Pons (tissue), 1 donor: ENCODE data around the gene MBD5.
A peak's percentile ranks its signal among the peaks of the same experiment; 100 is the strongest.

Experiments
- DNase-seq: peaks from one replicate; pipeline ENCODE4 v3.0.0-alpha.2; 2016; ENCODE audit warnings: low spot score

The MBD5 gene

DNA sequence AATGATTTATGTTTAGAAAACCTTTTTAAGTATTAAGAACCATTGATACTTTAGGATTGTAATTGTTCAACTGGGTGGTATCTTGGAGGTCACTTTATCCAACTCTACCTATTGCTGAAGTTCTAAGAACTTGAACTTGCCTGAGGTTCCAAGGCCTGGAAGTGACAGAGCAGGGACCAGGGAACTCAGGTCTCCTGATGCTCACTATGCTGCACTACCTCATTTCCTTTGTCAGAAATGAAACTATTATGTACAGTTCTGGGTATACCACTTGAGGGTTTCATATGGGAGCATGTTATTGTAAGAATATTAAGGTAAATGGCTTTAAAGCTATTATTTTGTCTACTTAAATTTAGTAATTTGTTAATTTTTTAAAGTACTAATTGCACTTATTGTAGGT lies 3.0 kb downstream of the MBD5 start:
- DNase-seq = no peak

DNA sequence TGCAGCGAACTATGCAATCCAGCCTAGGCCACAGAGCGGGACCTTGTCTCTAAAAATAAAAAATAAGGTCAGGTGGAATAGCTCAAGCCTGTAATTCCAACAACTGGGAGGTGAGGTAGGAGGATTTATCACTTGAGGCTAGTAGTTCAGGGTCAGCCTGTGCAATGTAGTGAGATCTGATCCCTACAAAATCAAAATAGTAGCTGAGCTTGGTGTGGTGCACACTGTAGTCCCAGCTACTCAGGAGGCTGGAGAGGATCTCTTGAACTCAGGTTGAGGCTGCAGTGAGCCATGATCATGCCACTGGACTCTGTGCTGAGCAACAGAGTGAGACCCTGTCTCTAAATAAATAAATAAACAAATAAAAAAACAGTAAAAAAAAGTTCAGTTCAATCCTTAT lies 5.7 kb downstream of the MBD5 start:
- DNase-seq = no peak

DNA sequence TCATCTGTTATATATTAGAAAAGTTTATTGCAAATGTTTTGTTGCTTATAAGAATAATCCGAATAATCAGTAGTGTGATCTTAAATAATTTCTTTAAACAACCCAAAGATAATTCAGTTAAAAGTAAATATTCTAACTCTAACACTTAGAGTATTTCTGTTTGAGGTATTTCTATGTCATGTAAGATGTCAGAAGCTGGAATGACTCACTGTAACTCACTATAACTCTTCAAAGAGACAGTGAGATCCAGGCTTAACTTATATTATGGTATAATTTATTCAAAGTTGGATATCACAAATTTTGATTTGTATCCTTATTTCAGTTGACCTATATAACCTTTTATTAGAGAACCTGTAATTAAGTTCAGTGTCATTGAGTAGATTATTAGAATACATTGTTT lies 6.9 kb downstream of the MBD5 start:
- DNase-seq = no peak

DNA sequence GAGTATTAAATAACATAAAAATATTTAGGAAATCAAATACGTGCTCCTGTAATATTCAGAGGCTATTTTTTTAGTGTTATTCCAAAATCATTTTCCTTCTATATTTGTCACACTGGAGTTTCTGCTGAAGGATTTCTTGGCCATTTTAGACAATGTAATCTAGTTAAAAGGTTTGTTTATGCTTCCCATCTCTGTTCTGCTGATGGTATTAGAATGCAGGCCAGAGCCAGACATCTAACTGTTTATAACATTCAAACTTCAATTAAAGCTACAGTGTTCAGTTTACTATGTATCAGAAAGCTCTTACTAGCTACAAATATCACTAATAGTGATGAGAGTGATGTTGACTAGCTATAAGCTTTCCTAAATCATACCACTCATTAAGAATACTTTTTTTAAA lies 7.9 kb downstream of the MBD5 start:
- no peak for DNase-seq

DNA sequence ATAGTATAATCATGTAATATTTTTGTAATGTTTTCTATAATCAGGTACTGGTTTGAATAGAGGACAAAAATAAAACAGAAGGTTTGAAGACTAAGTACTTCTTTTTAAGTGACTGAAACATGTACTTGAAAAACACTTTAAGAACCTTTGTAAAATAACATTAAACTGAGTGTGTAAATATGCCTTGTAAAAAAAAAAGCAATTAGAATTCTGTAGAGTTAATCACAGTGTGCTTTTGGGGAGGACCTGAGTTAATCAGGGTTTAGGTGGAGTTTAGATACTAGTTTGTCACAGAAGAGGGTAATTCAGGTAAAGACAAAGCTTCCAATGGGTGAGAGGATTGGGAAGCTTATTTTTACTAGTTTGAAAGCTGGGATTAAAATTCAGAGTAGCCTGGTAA lies 10.3 kb downstream of the MBD5 start:
- DNase-seq = no peak

DNA sequence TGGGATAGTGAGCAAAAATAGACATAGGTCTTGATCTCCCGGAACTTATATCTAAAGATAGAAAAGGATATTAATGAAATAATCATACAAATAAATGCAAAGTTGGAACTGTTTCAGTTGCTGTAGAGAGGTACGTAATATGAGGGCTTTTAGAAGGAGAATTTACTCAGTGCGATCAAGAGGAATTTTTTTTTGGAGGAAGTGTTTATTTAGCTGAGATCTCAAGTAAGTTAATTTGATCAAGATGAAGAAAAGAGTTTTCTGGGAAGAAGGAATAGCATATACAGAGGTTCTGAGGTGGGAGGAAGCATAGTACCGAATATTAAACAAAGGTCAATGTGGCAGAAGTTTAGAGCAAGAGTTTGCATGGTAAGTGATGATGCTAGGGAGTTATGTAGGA lies 11.3 kb downstream of the MBD5 start:
- DNase-seq = no peak

DNA sequence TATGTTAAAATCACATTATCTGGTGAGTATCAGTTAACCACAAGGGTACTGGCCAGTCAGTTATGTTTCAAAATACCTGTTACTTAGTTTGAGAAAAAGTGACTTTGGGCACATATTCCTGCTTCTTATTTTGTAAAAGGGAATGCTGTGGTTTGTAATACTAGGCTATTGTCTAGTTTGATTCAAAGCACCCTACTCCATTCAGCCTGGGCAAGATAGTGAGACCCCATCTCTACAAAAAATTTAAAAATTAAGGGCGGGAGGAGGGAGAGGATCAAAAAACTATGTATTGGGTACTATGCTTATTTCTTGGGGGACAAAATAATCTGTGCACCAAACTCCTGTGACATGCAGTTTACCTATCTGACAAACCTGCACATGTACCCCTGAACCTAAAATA lies 18.9 kb downstream of the MBD5 start:
- no peak for DNase-seq

DNA sequence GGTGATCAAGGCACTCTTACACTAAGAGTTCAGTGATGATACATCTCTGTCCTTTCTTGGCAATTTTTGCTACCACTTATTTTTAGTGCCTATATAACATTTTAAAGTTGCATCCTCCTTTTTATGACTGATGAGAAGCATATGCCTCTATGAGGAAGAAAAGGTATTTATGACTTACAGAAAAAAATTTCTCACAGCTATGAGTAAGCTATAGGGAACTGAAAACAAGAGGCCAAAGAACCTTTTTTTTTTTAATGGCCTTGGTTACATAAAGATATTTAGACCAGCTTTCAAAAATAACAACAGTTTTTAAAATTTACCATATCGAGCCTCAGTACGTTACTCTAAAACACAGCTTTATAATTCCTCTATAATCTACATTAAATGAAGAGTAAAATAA lies 21.3 kb downstream of the MBD5 start:
- no peak for DNase-seq

DNA sequence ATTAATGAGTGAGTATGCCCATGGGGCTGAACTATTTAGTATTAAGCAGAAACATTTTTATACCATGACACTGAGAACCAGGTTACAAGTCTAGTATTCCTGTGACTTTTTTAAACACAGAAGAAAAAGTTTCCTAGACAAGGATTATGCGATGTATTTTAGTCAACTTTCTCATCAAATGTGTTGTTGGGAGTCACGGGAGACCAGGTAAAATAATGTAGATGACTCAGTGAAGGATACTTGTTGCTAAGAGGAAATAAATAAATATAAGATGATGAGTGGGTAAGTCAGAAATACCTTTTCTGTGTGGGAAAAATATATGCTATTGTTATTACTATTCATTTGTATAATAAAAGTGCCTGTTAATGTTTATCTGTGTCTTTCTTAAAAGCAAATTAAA lies 23.4 kb downstream of the MBD5 start:
- no peak for DNase-seq

DNA sequence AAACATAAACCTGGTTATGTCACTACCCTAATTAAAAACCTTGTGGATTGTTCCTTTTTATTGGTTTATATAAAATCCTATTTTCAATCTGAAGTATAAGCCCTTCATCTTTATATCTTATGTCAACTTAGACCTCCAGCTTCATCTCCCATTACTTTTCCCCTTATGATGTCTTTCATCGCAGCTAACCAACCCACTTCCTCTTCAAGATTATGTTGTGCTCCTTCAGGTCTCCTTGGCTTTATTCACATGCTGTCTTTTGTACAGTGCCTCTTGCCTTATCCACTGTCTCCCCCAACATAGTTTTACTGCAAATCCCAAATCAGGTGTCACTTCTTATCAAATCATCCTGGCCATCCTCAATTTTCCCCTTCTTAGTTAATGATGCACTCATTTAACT lies 25.9 kb downstream of the MBD5 start:
- DNase-seq = no peak

DNA sequence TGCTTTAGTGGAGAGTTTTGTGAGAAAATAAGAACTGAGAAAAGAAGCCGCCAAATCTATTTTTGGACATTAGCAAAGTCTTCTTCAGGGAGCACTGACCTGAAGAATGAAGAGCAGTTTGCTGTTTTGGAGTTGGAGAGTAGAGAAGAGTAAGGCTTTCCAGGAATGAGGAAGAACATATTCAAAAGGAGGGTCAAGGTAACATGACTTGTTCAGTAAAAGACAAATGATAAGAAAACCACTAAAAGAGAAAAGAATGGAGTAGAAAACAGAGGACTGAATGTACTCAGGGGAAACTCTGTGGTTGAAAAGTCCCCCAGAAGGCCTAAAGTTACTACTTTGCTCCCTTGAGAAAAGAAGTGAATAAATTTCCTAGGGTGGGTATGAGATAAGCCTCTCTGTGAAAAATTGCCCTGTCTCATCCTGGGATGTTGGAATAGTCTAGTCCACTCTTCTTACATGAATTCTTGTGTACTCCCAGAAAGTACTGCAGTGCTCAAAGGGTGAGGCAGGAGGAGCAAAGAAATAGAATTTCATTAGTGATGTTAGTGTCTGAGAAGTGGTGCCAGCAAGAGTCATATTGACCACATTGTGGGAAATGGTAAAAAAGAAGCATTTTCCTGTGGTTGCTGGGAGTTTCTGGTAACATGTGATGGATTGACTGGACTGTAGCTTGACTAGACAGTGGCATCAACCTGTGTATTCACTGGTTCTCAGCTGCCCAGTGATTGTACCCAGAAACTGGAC lies 27.8 kb downstream of the MBD5 start:
- peak; percentile 7 for DNase-seq

DNA sequence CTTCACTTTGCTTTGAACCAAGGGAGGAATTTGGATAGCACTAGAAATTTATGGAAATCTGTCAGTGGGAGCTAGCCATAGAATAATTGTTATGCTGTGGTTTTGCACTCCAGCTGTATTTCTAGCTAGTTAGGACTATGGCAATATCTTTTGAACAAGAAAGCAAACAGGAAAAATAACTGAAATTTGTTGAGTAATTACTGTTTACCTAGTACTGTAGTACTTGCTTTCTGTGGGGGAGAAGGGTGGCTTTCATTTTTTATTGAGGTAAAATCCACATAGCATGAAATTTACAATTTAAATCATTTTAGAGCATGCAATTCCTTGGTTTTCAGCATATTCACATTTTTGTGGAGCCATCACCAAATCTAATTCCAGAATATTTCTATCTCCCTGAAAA lies 28.4 kb downstream of the MBD5 start:
- no peak for DNase-seq

DNA sequence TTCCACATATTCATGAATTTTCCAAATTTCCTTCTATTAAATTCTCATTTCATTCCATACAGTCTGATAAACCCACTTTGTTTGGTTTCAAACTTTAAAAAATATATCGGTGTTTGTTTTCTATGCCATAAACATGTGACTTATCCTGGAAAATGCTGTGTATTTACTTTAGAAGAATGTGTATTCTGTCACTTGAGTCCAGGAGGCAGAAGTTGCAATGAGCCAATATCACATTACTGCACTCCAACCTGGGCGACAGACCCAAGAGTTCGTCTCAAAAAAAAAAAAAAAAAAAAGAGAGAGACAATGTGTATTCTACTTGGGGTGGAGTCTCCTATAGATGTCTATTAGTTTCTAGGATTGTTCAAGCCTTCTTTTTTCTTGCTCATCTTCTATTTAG lies 31.8 kb downstream of the MBD5 start:
- DNase-seq = no peak

DNA sequence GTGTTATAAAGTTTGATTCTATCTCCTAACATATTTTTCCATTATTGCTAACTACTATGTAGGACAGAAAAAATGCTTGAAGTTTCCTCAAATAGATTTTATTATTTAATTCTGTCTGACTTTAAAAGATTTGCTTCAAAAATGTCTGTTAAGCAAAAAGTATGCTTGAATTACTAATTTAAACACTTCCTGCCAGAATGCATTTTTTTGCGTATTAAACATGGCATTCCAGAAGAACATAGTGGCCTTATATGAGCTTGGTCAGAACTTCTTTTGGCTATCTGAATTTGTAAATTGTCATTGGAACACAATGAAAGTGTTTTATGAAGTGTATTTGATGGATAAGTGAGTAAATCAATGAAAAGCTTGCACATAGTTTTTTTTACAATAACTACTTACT lies 37.8 kb downstream of the MBD5 start:
- no peak for DNase-seq

DNA sequence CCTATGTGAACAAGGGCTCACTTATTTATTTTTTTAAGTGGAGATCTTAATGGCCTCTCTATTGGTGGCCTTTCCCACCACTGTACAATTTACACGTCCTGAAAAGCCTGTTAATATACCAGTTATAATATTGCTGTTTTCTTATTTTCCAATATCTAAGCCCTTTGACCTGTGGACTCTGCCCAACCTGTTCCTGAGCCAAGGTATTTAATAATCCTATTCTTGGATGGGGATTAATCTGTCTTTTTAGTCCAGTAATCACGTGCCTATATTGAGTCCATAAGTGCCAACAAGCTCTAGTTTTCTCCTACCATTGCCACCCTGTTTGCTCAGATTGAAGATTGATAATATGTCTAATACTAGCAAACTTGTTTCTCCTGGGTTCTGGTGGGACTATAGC lies 42.7 kb downstream of the MBD5 start:
- DNase-seq = no peak

DNA sequence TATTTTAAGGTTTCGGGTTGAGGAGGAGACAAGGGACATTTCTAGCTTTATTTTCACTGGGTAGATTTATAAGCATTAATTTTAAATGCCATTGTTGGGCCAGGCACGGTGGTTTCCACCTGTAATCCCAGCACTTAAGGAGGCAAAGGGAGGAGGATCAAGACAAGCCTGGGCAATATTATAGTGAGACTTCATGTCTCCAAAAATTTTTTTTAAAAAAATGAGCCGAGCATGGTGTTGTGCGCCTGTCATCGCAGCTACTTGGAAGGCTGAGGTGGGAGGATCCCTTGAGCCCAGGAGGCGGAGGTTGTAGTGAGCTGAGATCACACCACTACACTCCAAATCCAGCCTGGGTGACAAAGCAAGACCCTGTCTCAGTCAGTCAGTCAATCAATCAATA lies 45.0 kb downstream of the MBD5 start:
- DNase-seq = no peak

DNA sequence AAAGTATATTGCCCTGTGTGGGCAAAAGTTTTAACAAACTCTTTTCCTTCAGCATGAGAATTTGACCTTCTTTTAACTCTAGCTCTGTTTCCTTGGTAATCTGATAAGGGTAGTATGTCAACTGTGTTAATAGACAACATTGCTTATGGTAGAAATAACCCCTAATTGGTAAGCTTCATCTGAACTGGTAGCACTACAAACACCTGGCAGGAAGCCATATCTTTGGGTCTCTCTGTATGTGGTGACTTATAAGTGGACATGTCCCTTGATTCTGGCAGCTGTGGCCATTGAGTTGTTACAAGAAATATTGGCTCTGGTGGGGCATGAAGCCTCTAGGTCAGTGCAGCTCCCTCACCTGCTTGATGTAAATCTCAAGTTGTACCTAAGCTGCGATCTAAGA lies 46.9 kb downstream of the MBD5 start:
- DNase-seq = no peak

DNA sequence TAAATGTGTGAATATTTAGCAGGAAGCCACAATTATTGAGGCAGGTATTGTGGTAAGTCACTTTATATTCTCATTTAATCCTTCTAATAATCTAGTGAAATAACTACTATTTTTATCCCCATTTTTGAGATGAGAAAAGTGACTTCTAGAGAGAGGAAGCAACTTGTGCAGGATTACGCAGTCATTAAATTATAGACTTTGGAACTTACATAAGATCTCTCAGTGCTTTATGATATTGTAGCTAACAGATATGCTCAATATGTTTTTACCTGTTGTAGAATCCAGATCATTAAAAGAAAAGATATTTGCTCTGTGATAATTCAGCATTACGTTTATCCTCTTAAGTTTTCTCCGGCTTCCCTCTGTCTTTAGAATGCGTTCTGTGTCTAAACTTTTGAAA lies 50.5 kb downstream of the MBD5 start:
- no peak for DNase-seq

DNA sequence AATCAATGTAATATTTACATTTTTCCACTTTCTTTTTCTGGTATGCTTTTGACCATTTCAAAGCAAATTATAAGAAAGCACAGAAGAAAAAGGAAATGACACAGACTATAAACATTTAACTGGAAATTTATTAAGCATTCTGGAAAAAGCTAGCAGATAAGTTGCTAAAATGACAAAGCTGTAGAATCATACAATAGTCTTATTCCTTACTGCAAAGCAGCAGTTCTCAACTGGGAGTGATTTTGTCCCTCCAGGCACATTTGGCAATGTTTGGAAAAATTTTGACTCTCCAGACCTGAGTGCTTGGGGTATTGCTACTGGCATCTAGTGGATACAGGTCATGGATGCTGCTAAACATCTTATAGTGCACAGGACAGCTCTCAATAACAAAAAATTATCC lies 75.1 kb downstream of the MBD5 start:
- no peak for DNase-seq

DNA sequence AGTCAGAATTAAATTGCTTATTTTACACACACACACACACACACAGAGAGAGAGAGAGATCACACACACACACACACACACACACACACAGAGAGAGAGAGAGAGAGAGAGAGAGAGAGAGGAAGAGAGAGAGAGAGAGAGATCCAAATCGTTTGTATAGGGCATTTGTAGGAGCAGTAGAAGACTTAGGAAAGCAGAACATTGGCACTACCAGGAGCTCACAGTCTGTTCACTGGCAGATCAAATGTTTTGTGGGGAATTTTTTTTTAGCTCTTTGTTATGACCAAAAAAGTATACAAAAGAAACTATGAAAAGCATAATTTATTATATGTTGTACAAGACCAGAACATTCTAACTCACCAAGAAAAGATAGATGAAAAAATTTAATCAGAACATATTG lies 81.8 kb downstream of the MBD5 start:
- DNase-seq = peak; percentile 52

DNA sequence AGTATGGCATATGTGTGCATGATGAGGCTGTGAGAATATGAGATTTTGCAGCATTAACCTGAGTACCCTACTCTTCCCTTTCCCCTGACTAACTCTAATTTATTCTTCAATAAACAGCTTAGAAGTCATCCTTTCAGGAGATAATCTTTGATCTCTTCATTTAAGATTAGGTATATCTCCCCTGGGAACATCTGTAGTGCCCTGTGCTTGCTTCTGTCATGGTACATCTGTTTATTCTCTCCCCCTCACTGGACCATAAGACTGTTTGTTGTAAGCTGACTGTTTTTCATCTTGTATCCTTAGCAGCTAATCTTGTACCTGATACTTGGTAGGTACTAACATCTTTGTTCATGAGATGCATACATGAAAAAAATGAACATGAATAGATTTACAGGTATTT lies 83.1 kb downstream of the MBD5 start:
- no peak for DNase-seq

DNA sequence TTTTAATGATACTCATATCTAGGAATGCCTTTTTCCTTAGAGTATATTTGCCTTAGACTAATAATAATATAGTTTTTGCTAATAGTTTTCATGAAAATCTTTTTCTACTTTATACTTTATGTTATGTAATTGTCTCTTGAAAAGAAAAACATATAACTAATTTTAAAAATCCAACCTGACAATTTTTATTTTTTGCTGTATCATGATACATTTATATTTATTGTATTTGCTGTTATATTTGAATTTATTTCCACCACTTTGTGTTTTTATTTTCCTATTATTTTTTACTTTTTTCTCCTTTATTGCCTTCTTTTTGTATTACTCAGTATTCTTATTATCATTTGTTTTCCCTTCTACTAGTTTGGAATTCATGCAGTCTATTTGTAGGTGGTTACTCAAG lies 85.4 kb downstream of the MBD5 start:
- DNase-seq = no peak

DNA sequence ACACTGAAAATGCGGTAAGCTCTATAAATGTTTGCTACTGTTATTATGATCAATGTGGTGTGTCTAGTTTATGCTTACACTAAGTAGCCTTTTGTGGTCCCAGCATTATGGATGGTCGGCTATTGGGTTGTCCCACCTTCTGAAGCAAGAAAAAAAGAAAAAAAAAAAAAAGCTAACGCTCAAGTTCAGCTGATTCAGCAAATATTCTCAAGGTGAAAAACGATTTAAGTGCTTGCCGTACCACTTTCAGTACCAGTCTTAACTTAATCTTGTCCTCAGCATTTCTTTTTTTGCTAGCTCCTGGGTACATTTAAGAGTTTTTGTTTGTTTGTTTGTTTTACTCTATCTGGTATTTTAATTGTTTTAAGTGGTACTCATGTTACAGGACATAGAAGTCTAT lies 87.5 kb downstream of the MBD5 start:
- DNase-seq = no peak

DNA sequence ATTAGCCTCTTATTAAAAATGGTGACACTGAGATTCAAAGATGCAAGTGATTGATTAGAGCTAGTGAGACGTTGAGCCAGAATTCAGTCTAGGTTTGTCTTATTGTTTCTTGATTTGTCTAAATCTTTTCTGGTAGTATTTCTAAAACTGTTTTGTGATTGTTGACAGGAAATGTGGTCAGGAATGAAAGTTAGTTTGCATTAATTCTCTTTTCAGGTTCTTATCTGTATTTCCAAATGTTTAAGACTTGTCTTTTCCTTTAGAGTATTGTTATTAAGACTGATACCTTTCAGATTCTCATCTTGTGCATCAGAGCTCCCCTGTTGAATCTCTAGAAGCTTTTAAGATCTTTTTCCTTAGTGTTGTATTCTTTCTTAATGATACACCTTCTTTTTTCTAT lies 89.3 kb downstream of the MBD5 start:
- no peak for DNase-seq

DNA sequence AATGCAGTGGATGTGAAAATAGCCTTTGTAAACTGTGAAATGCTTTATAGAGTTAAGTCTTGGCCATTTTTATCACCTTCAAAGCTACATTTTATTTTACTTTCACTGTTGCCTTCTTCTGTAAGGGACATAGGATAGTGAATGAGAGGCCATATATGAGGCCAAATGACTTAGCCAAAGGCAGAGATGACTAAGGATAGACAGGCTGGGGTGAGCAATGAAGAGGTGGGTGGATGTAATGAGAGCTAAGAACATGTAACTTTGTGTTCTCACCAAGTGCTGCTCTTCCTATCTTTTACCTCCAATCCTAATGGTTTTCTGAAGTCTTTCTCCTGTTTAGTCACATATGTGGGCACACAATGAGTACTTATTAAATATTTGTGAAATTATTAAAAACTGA lies 101.9 kb downstream of the MBD5 start:
- DNase-seq = no peak
